IMR-90 (cell line): ENCODE measurements around the gene LRRC15. TPM values are rescaled to one million over a fixed set of nuclear protein-coding genes. Genes with fewer than 3 reads are reported as not detected.

Experiments
- ATAC-seq: fragments of 200-7000 bp; cut with Tn5 transposase; 2 replicates; pipeline ENCODE4 v1.9.1; 2020; ENCODE audit warnings: low read depth, mild to moderate bottlenecking, moderate library complexity
- BruUV-seq: library from RNA; stranded (reverse); fragments of 400-500 nt; replicated peaks from 2 replicates; lab custom pipeline; 2021; lab: Mats Ljungman, UMichigan
- CTCF ChIA-PET: fragments of 300-600 bp; formaldehyde crosslinking; extraction: SDS; loops from one replicate; lab custom pipeline; 2021; ENCODE audit warnings: antibody characterized with exemption; lab: Yijun Ruan, JAX
- POLR2A ChIA-PET: fragments of 300-600 bp; sonication (Branson Sonifier 250); formaldehyde crosslinking; loops from one replicate; lab custom pipeline; 2022; ENCODE audit warnings: antibody characterized with exemption; ENCODE audit not compliant: unreplicated experiment; lab: Charles Lee
- DNase-seq: peaks from one replicate; pipeline ENCODE4 v3.0.0; 2013
- H2AFZ ChIP-seq: replicated peaks from 2 replicates; pipeline ENCODE3; 2013; ENCODE audit warnings: low read length, mild to moderate bottlenecking; ENCODE audit not compliant: poor library complexity
- H2AK5ac ChIP-seq: 2 replicates; pipeline ENCODE4 v1.6.1; 2013; ENCODE audit warnings: low read depth, low read length, inconsistent platforms
- H2AK9ac ChIP-seq: replicated peaks from 2 replicates; pipeline ENCODE3; 2013; ENCODE audit warnings: mild to moderate bottlenecking, low read depth, low read length, moderate library complexity; ENCODE audit not compliant: poor library complexity
- H2BK120ac ChIP-seq: 2 replicates; pipeline ENCODE4 v1.6.1; 2013; ENCODE audit warnings: low read depth, low read length, inconsistent platforms
- H2BK15ac ChIP-seq: 3 replicates; pipeline ENCODE4 v1.6.1; 2013; ENCODE audit warnings: low read depth, low read length, inconsistent platforms
- H2BK20ac ChIP-seq: 2 replicates; pipeline ENCODE4 v1.6.1; 2013; ENCODE audit warnings: low read depth, mild to moderate bottlenecking, inconsistent platforms, low read length, moderate library complexity
- H2BK5ac ChIP-seq: 2 replicates; pipeline ENCODE4 v1.6.1; 2013; ENCODE audit warnings: mild to moderate bottlenecking, low read depth, low read length, inconsistent platforms; ENCODE audit not compliant: poor library complexity, severe bottlenecking
- H3K14ac ChIP-seq: replicated peaks from 2 replicates; pipeline ENCODE4 v1.6.1; 2013; ENCODE audit warnings: low read depth, low read length, inconsistent platforms
- H3K18ac ChIP-seq: 2 replicates; pipeline ENCODE4 v1.6.1; 2013; ENCODE audit warnings: low read depth, low read length, control low read depth
- H3K23ac ChIP-seq: 2 replicates; pipeline ENCODE4 v1.6.1; 2013; ENCODE audit warnings: low read depth, low read length, inconsistent platforms
- H3K27ac ChIP-seq: 2 replicates; pipeline ENCODE4 v1.5.1; 2013; ENCODE audit warnings: mild to moderate bottlenecking, control low read depth, low read length; ENCODE audit not compliant: insufficient read depth
- H3K27me3 ChIP-seq: 2 replicates; pipeline ENCODE4 v1.6.1; 2013; ENCODE audit warnings: low read length; ENCODE audit not compliant: control insufficient read depth, insufficient read depth
- H3K36me3 ChIP-seq: 2 replicates; pipeline ENCODE4 v1.6.1; 2013; ENCODE audit warnings: low read length, mixed read lengths; ENCODE audit not compliant: control insufficient read depth, insufficient read depth
- H3K4ac ChIP-seq: 2 replicates; pipeline ENCODE4 v1.6.1; 2013; ENCODE audit warnings: low read depth, low read length, inconsistent platforms
- H3K4me1 ChIP-seq: 2 replicates; pipeline ENCODE4 v1.6.1; 2013; ENCODE audit warnings: low read length, mixed read lengths; ENCODE audit not compliant: control insufficient read depth, insufficient read depth
- H3K4me2 ChIP-seq: 2 replicates; pipeline ENCODE4 v1.6.1; 2013; ENCODE audit warnings: low read depth, mild to moderate bottlenecking, control low read depth, low read length, moderate library complexity
- H3K4me3 ChIP-seq: 2 replicates; pipeline ENCODE4 v1.5.1; 2013; ENCODE audit warnings: low read depth, mild to moderate bottlenecking, control low read depth, low read length, moderate library complexity; ENCODE audit not compliant: insufficient read depth
- H3K56ac ChIP-seq: 2 replicates; pipeline ENCODE4 v1.6.1; 2013; ENCODE audit warnings: low read length, inconsistent platforms; ENCODE audit not compliant: insufficient read depth; ENCODE audit errors: extremely low read depth
- H3K79me1 ChIP-seq, 2 experiments: 2 replicates each; pipeline ENCODE4 v1.6.1; 2013; ENCODE audit warnings: low read length in 2 of 2, inconsistent platforms in 1 of 2, low read depth in 1 of 2
- H3K9ac ChIP-seq: 2 replicates; pipeline ENCODE4 v1.6.1; 2013; ENCODE audit warnings: low read depth, low read length, control low read depth
- H3K9me1 ChIP-seq: 2 replicates; pipeline ENCODE4 v1.6.1; 2013; ENCODE audit warnings: low read length, inconsistent platforms; ENCODE audit not compliant: insufficient read depth
- H3K9me3 ChIP-seq: 2 replicates; pipeline ENCODE4 v1.6.1; 2013; ENCODE audit warnings: low read length; ENCODE audit not compliant: control insufficient read depth, insufficient read depth
- H4K20me1 ChIP-seq: 2 replicates; pipeline ENCODE4 v1.6.1; 2013; ENCODE audit warnings: low read length, inconsistent platforms; ENCODE audit not compliant: insufficient read depth
- H4K5ac ChIP-seq: 2 replicates; pipeline ENCODE4 v1.6.1; 2013; ENCODE audit warnings: mild to moderate bottlenecking, low read depth, low read length, control low read depth
- H4K8ac ChIP-seq, 2 experiments: 2 replicates each; pipeline ENCODE4 v1.6.1; 2013; ENCODE audit warnings: low read depth in 2 of 2, low read length in 2 of 2, control low read depth in 1 of 2, inconsistent platforms in 1 of 2
- H4K91ac ChIP-seq: 2 replicates; pipeline ENCODE4 v1.6.1; 2013; ENCODE audit warnings: low read depth, low read length, inconsistent platforms; ENCODE audit not compliant: insufficient read depth
- BHLHE40 ChIP-seq: fragments of 150-350 bp; IDR thresholded peaks from 2 replicates; pipeline ENCODE4 v1.6.1; 2016; ENCODE audit warnings: mild to moderate bottlenecking, low read depth, low read length
- CEBPB ChIP-seq: IDR thresholded peaks from 2 replicates; pipeline ENCODE4 v1.6.1; 2012; ENCODE audit warnings: low read depth, low read length, improper control_type of control experiment
- CHD1 ChIP-seq: IDR thresholded peaks from 2 replicates; pipeline ENCODE4 v1.6.1; 2012; ENCODE audit warnings: low read depth, low read length, improper control_type of control experiment
- FOS ChIP-seq: fragments of 150-350 bp; IDR thresholded peaks from 2 replicates; pipeline ENCODE4 v1.6.1; 2016; ENCODE audit warnings: low read depth, low read length
- MAFK ChIP-seq: IDR thresholded peaks from 2 replicates; pipeline ENCODE4 v1.6.1; 2012; ENCODE audit warnings: low read depth, low read length, improper control_type of control experiment
- MAZ ChIP-seq: IDR thresholded peaks from 2 replicates; pipeline ENCODE4 v1.6.1; 2012; ENCODE audit warnings: low read depth, mild to moderate bottlenecking, low read length, improper control_type of control experiment, moderate library complexity, borderline replicate concordance
- MXI1 ChIP-seq: IDR thresholded peaks from 2 replicates; pipeline ENCODE4 v1.6.1; 2012; ENCODE audit warnings: low read depth, mild to moderate bottlenecking, low read length, moderate library complexity, borderline replicate concordance
- NFE2L2 ChIP-seq: fragments of 150-350 bp; IDR thresholded peaks from 2 replicates; pipeline ENCODE4 v1.6.1; 2016; ENCODE audit warnings: low read depth, mild to moderate bottlenecking, low read length
- POLR2A ChIP-seq: IDR thresholded peaks from 2 replicates; pipeline ENCODE4 v1.6.1; 2012; ENCODE audit warnings: mild to moderate bottlenecking, low read depth, low read length
- RAD21 ChIP-seq: IDR thresholded peaks from 2 replicates; pipeline ENCODE4 v1.6.1; 2012; ENCODE audit warnings: low read length, improper control_type of control experiment
- RCOR1 ChIP-seq: IDR thresholded peaks from 2 replicates; pipeline ENCODE4 v1.6.1; 2012; ENCODE audit warnings: mild to moderate bottlenecking, low read length, improper control_type of control experiment; ENCODE audit not compliant: insufficient replicate concordance
- RFX5 ChIP-seq: IDR thresholded peaks from 2 replicates; pipeline ENCODE4 v1.8.0; 2012; ENCODE audit warnings: low read depth, mild to moderate bottlenecking, low read length, moderate library complexity
- SMC3 ChIP-seq: fragments of 150-350 bp; IDR thresholded peaks from 2 replicates; pipeline ENCODE4 v1.6.1; 2016; ENCODE audit warnings: low read depth, mild to moderate bottlenecking, antibody characterized with exemption, low read length, moderate library complexity
- WGBS, 2 experiments: methylation state at CpG; one replicate each; pipeline versions ENCODE4 v1.1.5 to v1.1.7; 2013; ENCODE audit warnings: missing lambda C conversion rate in 2 of 2; ENCODE audit not compliant: insufficient read length in 1 of 2; ENCODE audit errors: extremely low coverage in 2 of 2; 5-methylcytosine and 5-hydroxymethylcytosine counted together
- dilution Hi-C: fragments of 300-500 bp; cut with HindIII; formaldehyde crosslinking; loops from one replicate; pipeline ENCODE4 v1.14.3; 2018; ENCODE audit warnings: low sequenced_read_pairs; ENCODE audit not compliant: unreplicated experiment
- in situ Hi-C: fragments of 300-500 bp; cut with MboI; formaldehyde crosslinking; loops from 3 replicates; pipeline ENCODE4 v1.14.3; 2019; ENCODE audit warnings: low sequenced_read_pairs, inconsistent platforms, mixed read lengths
- intact Hi-C: fragments of 100-400 bp; cut with micrococcal nuclease; formaldehyde crosslinking; loops from 2 replicates; pipeline ENCODE4 v1.10.0; 2022
- polyA plus RNA-seq, 3 experiments: library from polyadenylated mRNA; depleted of rRNA; stranded (reverse); fragments of >200 nt; gene quantifications; 2 replicates each; pipeline ENCODE4 v1.2.3, GENCODE V29; 2012; ENCODE audit warnings: low replicate concordance in 1 of 3
- total RNA-seq: library from RNA; depleted of rRNA; stranded (reverse); fragments of >200 nt; gene quantifications from 2 replicates; pipeline ENCODE4 v1.2.3, GENCODE V29; 2012
- TF ChIP-seq, protein P1 (sequence below): conservative IDR thresholded peaks from 2 replicates; pipeline ENCODE4 v1.5.1; 2012; ENCODE audit warnings: mild to moderate bottlenecking, low read depth, low read length, improper control_type of control experiment
- TF ChIP-seq, protein P2 (sequence below): fragments of 150-350 bp; IDR thresholded peaks from 2 replicates; pipeline ENCODE4 v1.6.1; 2016; ENCODE audit warnings: low read depth, mild to moderate bottlenecking, low read length, moderate library complexity, borderline replicate concordance
- TF ChIP-seq, protein P3 (sequence below): fragments of 150-350 bp; IDR thresholded peaks from 2 replicates; pipeline ENCODE4 v1.6.1; 2017; ENCODE audit warnings: mild to moderate bottlenecking, antibody characterized with exemption, low read length, low read depth

LRRC15 gene
- total and polyA plus RNA-seq, 2 of the 4 experiments (the other 2 are of a cell fraction), result 2.5 to 9.0 TPM

DNA sequence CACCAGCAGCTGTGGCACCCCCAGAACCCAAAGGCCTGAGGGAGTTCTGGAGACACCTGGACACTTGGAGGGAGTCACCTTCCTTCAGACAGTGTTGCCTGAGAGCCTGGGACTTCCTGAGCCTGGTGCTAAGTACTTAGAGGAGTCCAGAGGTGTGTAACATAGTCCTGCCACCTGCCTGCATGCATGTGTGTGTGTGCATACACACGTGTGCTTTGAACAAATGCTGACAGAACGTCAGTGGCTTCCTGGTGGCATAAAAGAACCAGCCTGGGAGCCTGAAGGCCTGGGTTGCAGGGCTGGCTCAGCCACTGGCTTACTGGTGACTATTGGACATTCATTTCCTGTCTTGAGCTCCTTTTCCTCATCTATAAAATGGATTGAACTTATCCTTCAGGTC, 15.2 kb downstream of the LRRC15 start:
- Histone ChIP-seq H2AK5ac (no peak overlapping the region), H4K8ac (no peak overlapping the region), H3K27ac (no peak overlapping the region), H3K27me3 (peaks cover 16% of the 10 kb centered on the region), H3K4me3 (no peak overlapping the region), H2AK9ac (peak overlapping the region; percentile 73), H3K9ac (no peak overlapping the region), H2BK15ac (no peak overlapping the region), H3K18ac (no peak overlapping the region), H3K4ac (no peak overlapping the region), H3K56ac (no peak overlapping the region), H3K4me1 (peaks cover 3% of the 10 kb centered on the region), H3K79me1 (no peaks in the 10 kb centered on the region), H3K9me3 (no peaks in the 10 kb centered on the region), H4K20me1 (no peaks in the 10 kb centered on the region), H3K14ac (no peak overlapping the region), H2BK120ac (no peak overlapping the region), H3K4me2 (no peak overlapping the region), H3K9me1 (peaks cover 16% of the 10 kb centered on the region), H2BK5ac (no peak overlapping the region), H3K36me3 (no peaks in the 10 kb centered on the region), H2BK20ac (no peak overlapping the region), H4K91ac (no peak overlapping the region), H2AFZ (no peak overlapping the region), H3K23ac (no peak overlapping the region), H4K5ac (no peak overlapping the region)
- dilution Hi-C loops (no loop called here), in situ Hi-C loops (loop anchor here (5.0 kb wide), 1 partner anchor 38 kb away; no protein-coding TSS in a partner anchor), intact Hi-C loops (no loop called here)
- TF ChIP-seq FOS (no peak), CEBPB (no peak), RAD21 (no peak), MAZ (no peak), MAFK (no peak), RCOR1 (no peak), NFE2L2 (no peak), RFX5 (no peak), BHLHE40 (no peak), SMC3 (no peak), CHD1 (no peak), POLR2A (no peak), MXI1 (no peak)
- TF ChIP-seq, protein P1, sequence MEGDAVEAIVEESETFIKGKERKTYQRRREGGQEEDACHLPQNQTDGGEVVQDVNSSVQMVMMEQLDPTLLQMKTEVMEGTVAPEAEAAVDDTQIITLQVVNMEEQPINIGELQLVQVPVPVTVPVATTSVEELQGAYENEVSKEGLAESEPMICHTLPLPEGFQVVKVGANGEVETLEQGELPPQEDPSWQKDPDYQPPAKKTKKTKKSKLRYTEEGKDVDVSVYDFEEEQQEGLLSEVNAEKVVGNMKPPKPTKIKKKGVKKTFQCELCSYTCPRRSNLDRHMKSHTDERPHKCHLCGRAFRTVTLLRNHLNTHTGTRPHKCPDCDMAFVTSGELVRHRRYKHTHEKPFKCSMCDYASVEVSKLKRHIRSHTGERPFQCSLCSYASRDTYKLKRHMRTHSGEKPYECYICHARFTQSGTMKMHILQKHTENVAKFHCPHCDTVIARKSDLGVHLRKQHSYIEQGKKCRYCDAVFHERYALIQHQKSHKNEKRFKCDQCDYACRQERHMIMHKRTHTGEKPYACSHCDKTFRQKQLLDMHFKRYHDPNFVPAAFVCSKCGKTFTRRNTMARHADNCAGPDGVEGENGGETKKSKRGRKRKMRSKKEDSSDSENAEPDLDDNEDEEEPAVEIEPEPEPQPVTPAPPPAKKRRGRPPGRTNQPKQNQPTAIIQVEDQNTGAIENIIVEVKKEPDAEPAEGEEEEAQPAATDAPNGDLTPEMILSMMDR, result no peak
- TF ChIP-seq, protein P2, sequence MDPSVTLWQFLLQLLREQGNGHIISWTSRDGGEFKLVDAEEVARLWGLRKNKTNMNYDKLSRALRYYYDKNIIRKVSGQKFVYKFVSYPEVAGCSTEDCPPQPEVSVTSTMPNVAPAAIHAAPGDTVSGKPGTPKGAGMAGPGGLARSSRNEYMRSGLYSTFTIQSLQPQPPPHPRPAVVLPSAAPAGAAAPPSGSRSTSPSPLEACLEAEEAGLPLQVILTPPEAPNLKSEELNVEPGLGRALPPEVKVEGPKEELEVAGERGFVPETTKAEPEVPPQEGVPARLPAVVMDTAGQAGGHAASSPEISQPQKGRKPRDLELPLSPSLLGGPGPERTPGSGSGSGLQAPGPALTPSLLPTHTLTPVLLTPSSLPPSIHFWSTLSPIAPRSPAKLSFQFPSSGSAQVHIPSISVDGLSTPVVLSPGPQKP, result no peak
- TF ChIP-seq, protein P3, sequence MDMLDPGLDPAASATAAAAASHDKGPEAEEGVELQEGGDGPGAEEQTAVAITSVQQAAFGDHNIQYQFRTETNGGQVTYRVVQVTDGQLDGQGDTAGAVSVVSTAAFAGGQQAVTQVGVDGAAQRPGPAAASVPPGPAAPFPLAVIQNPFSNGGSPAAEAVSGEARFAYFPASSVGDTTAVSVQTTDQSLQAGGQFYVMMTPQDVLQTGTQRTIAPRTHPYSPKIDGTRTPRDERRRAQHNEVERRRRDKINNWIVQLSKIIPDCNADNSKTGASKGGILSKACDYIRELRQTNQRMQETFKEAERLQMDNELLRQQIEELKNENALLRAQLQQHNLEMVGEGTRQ, result no peak
- ChIA-PET POLR2A (no interaction called here), CTCF (no interaction called here)
- DNase-seq (no peak), ATAC-seq (no peak)
- 50% methylated on average over 1 of the region's 2 CpGs; no CpG with 5 or more reads in 1 of the 2 experiments for WGBS, 2 experiments
- BruUV-seq, result no TSS peak
